Fibroblast of mammary gland (primary cell): ENCODE measurements around the gene TSPAN14.
A peak's percentile ranks its signal among the peaks of the same experiment; 100 is the strongest.
"Not testable (repeated sequence)": the region's sequence is repeated elsewhere in the genome, so short reads cannot be mapped to it uniquely, and the experiment has no call there.

Source experiments
- DNase-seq: peaks from one replicate; pipeline ENCODE4 v3.0.0-alpha.2; 2010; ENCODE audit warnings: low read depth
- H3K4me3 ChIP-seq: 2 replicates; pipeline ENCODE4 v1.5.1; 2011; ENCODE audit warnings: low read depth, mild to moderate bottlenecking, low read length, moderate library complexity; ENCODE audit not compliant: control insufficient read depth
- TF ChIP-seq, protein P1 (sequence below): conservative IDR thresholded peaks from 2 replicates; pipeline ENCODE4 v1.5.1; 2011; ENCODE audit warnings: low read depth, low read length, inconsistent platforms; ENCODE audit not compliant: control insufficient read depth, insufficient read depth

The TSPAN14 gene

DNA sequence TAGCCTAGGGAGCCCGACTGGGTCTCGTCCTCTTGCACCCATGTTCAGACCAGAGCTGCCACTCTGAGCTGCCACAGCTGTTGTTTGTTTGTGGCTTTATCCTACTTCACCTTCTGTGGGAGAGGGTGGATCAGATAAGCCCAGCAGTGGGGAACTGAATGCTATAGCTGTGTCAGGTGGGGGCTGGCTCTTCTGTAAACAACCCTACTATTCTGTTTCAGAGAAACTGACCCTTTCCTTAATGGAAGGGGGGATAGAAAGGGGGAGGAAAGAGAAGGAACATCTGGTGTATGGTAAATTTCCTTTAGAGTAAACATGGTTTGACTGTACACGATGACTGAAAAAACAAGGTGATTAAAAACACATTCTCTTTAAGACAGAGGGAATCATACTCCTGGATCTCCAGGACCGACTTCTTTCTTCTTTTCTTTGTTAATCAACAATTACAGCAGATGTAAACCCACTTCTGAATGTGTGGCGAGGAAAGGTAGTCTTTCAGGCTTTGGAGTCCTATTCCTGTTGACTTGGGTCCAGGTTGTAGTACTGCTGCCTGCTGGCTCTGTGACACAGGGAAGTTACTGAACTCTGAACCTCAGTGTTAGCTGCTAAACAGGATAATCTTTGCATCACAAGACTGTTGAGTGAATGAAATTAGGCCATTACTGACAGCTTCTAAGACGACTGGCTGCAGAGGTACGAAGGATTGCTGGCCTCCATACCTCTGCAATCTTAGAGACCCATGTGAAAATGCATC lies 39.8 kb upstream of the TSPAN14 start:
- TF ChIP-seq, protein P1, sequence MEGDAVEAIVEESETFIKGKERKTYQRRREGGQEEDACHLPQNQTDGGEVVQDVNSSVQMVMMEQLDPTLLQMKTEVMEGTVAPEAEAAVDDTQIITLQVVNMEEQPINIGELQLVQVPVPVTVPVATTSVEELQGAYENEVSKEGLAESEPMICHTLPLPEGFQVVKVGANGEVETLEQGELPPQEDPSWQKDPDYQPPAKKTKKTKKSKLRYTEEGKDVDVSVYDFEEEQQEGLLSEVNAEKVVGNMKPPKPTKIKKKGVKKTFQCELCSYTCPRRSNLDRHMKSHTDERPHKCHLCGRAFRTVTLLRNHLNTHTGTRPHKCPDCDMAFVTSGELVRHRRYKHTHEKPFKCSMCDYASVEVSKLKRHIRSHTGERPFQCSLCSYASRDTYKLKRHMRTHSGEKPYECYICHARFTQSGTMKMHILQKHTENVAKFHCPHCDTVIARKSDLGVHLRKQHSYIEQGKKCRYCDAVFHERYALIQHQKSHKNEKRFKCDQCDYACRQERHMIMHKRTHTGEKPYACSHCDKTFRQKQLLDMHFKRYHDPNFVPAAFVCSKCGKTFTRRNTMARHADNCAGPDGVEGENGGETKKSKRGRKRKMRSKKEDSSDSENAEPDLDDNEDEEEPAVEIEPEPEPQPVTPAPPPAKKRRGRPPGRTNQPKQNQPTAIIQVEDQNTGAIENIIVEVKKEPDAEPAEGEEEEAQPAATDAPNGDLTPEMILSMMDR, result no peak
- H3K4me3 ChIP-seq, result no peak overlapping the region

DNA sequence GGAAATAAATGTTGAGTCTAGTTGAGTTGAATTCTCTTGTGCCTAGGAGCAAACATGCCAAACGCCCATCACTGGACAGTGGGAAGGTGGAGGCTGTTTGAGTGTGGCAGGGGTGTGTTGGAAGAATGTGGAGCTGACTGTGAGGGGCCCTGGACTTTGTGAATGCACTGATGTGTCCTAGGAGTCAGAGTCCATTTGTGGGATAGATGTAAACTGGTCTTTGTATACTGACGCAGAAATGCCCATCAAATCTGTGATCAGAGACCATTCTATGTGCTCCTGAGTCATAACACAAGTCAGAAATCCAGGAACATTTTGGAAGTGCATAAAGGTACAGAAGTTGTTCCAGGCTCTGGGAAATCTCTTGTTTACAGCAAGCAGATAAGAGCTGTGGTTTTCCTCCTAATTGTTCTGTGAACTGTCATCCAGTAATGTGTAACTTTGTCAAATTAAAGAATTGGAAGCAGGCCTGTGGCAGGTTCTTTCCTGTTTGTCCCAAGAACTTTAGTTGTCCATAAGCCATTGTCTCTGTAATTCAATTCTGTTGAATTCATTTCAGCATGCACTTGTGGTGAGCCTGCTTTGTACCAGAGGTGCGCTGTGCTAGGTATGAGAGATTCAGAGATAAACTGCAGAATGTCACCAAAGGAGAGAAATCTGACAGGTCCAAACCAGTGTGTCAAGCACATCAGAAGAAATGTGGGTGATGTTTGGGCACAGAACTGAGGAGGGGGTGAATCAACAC lies 38.2 kb upstream of the TSPAN14 start:
- H3K4me3 ChIP-seq, result no peak overlapping the region
- TF ChIP-seq, protein P1, result no peak
- DNase-seq, result no peak

More for the DNA sequence above, 39.8 kb upstream of the TSPAN14 start:
- no peak for DNase-seq

DNA sequence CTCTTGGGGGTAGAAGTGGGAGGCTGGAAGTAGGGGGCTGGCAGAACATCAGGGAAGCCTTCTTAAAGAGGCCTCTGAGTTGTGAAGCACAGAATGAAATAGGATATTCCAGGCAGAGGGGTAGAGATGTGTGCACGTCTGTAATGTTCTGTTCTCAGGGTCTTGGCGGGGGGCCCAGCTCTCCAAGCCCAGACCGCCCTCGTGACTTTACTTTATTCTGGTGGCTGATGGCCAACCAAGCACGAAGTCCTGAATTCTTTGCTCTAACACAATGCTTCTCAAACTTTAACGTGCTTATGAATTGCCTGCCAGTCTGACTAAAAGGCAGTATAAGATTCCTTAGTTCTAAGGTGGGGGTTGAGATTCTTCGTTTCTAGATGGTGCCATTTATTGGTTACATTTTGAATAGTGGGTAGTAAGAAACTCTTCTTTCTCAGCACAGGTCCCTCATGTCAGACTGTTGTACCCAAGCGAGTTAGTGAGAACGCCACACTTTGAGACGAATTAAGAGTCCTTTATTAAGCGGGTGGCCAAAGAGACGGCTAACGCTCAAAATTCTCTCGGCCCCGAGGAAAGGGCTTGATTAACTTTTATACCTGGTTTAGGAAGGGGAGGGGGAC lies 37.5 kb upstream of the TSPAN14 start:
- H3K4me3 ChIP-seq, result no peak overlapping the region
- TF ChIP-seq, protein P1, result no peak
- DNase-seq, result peak; percentile 38

DNA sequence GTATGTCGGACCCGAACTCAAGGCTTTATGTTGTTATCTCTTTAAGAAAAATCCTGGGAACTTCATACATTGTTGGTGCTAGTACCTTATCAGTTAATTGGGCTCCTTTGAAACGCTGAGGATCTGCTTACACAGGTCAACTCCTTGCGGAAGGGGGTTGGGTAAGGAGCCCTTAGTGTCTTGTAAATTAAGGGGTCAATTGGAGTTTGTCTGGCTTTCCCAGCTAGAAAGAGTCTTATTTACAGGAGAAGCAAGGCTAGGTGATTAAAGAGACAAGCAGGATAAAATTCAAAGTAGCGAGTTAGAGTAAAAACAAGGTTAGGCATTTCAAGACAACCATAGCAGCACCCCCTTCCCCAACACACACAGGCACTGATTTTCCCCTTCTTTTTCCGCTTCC lies 36.9 kb upstream of the TSPAN14 start:
- not testable (repeated sequence) for DNase-seq, H3K4me3 ChIP-seq

DNA sequence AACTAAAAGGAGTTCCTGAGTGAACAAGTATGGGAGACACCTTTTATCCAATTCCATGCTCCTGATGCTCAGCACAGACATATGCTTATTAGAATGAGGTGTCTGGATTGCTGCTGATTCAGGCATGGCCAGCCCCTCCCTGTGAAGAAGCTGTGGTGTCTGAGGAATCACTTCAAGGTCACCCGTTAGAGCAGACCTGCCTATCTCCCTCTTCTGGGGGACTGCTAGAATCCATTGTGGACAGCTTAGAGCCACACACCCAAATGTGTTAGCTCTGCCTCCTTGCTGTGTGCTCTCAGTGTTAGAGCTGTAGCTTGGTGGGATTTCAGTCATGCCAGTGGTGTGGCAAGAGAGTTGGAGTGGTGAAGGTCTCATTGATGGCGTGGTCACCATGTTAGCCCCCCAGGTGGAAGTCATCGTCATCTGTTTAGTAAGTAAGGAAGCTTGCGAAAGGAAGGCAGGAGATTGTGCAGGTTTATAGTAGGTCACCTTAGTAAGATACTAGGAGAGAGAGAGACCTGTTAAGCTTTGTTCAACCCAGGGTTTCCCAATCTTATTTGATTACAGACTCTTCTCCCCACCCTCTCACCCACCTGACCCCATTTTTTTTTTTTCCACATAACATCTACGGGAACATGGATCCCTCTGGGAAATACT lies 32.9 kb upstream of the TSPAN14 start:
- no peak overlapping the region for H3K4me3 ChIP-seq
- DNase-seq, result no peak
- TF ChIP-seq, protein P1, result no peak

DNA sequence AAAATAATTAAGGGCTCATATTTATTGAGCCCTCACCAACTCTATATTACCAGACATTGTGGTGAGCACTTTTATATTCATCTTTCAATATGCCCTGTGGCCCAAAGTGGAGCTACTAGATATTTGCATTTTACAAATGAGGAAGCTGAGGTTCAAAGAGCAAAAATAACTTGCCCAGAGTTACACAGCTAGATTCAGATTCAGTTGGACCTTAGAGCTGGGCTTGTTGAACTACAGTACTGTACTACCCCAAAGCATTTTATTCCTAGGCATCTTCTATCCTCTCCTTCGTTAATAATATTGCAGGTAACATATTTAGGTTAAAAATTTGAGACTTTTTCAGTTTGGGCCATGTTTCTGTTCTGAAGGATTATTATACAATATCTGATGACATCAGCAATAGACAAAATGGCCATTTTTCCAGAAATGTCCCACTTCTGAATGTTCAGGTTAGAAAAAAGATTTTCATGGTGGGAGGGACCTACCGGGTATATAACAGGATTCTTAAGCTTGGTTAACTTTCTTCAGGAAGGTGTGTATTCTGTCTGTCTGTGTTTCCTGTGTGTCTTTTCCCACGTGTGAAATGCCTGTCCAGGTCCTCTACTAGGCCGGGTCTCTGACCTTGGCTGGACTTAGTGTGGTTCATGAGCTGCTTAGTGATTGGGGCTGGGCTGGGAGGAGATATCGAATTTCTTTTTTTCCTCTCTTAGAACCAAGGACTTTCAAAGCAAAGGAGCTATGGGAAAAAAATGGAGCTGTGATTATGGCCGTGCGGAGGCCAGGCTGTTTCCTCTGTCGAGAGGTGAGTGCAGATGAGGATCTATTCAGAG lies 32.2 kb upstream of the TSPAN14 start:
- no peak overlapping the region for H3K4me3 ChIP-seq
- TF ChIP-seq, protein P1, result no peak
- no peak for DNase-seq
